ENCODE data around the gene PLCZ1.

- TF ChIP-seq CTCF (IDR thresholded peaks at IDR 0.05) (no peak), ZFX (IDR thresholded peaks at IDR 0.05; ENCODE audit: borderline replicate concordance) (no peak)
These were observed 15.8 kb upstream of the PLCZ1 start for GRCh38 chr12:18753481-18754123.

All from 22Rv1 (cell line).